ENCODE results near the gene MLX. TPM values are rescaled to one million over a fixed set of nuclear protein-coding genes. Genes with fewer than 3 reads are reported as not detected.

The MLX gene
- total and polyA plus RNA-seq, 10 of the 15 experiments (the other 5 are each of a cell fraction or from before 2014, with no cell fraction given): 34.4 to 65.0 (median 44.4) TPM

- TF ChIP-seq ZNF592 (IDR thresholded peaks at IDR 0.05) (no peak), NR2C1 (IDR thresholded peaks at IDR 0.05) (no peak), MTA2 (IDR thresholded peaks at IDR 0.05; ENCODE audit: low read depth) (no peak), YY1 (IDR thresholded peaks at IDR 0.05; ENCODE audit: low read depth, low read length) (peak; percentile 77), POLR2AphosphoS2 (IDR thresholded peaks at IDR 0.05; ENCODE audit: low read depth, low read length) (no peak; the same call in 1 of the 2 replicates), ZZZ3 (IDR thresholded peaks at IDR 0.05; ENCODE audit: control insufficient read depth, insufficient read length, low read depth) (no peak), SRF (IDR thresholded peaks at IDR 0.05; ENCODE audit: low read depth in 2 of 2, low read length in 2 of 2) (no peak), IRF3 (IDR thresholded peaks at IDR 0.05) (peak; percentile 45; the same call in 1 of the 2 replicates), RB1 (IDR thresholded peaks at IDR 0.05; ENCODE audit: borderline replicate concordance) (no peak), TCF12 (IDR thresholded peaks at IDR 0.05; ENCODE audit: low read depth, low read length) (0 out of 2 replicates have a peak, but pooled peaks have one; percentile 24)
Observed at GRCh38 chr17:42536048-42536371, 30.9 kb upstream of the MLX start, which contains the start of gene NAGLU (continued).
